Activated CD8-positive, alpha-beta T cell treated with anti-CD3 and anti-CD28 coated beads for 36 hours (primary cell): ENCODE measurements around the gene PADI4. TPM values are rescaled to one million over a fixed set of nuclear protein-coding genes. Genes with fewer than 3 reads are reported as not detected.
"Not testable (repeated sequence)": the region's sequence is repeated elsewhere in the genome, so short reads cannot be mapped to it uniquely, and the experiment has no call there.

Experiments
- ATAC-seq: fragments of 200-7000 bp; cut with Tn5 transposase; one replicate; pipeline ENCODE4 v1.10.0; 2021; ENCODE audit warnings: mild to moderate bottlenecking, moderate library complexity
- CTCF ChIA-PET: fragments of 350-600 bp; sonication (Branson Sonifier 250); formaldehyde crosslinking; loops from one replicate; lab custom pipeline; 2021; ENCODE audit warnings: antibody characterized with exemption; lab: Charles Lee
- POLR2A ChIA-PET: fragments of 350-600 bp; sonication (Branson Sonifier 250); formaldehyde crosslinking; loops from one replicate; lab custom pipeline; 2021; ENCODE audit warnings: antibody characterized with exemption; lab: Charles Lee
- DNase-seq: peaks from one replicate; pipeline ENCODE4 v3.0.0-alpha.2; 2020
- H3K27ac Mint-ChIP-seq: one replicate; pipeline ENCODE4 v1.8.0; 2021; ENCODE audit warnings: mild to moderate bottlenecking, mixed read lengths
- H3K27me3 Mint-ChIP-seq: one replicate; pipeline ENCODE4 v1.8.0; 2021; ENCODE audit warnings: mixed read lengths
- H3K36me3 Mint-ChIP-seq: one replicate; pipeline ENCODE4 v1.8.0; 2021; ENCODE audit warnings: low read depth, mixed read lengths
- H3K4me1 Mint-ChIP-seq: one replicate; pipeline ENCODE4 v1.8.0; 2021; ENCODE audit warnings: low read depth, mixed read lengths
- H3K4me3 Mint-ChIP-seq: one replicate; pipeline ENCODE4 v1.8.0; 2021; ENCODE audit warnings: mild to moderate bottlenecking, moderate library complexity, mixed read lengths
- H3K9me3 Mint-ChIP-seq: one replicate; pipeline ENCODE4 v1.8.0; 2021; ENCODE audit warnings: mixed read lengths
- CTCF ChIP-seq: fragments of 200-600 bp; IDR thresholded peaks from one replicate; pipeline ENCODE4 v1.8.0; 2022; ENCODE audit warnings: antibody characterized with exemption, mild to moderate bottlenecking
- intact Hi-C: fragments of 100-400 bp; cut with micrococcal nuclease; formaldehyde crosslinking; loops from one replicate; pipeline ENCODE4 v1.10.0; 2022
- total RNA-seq, 2 experiments: library from RNA; stranded (reverse); gene quantifications; one replicate each; pipeline ENCODE4 v1.2.3, GENCODE V29; 2021

PADI4 gene
- total RNA-seq, 2 experiments from 2014 or later, result 1.6 to 1.8 TPM

DNA sequence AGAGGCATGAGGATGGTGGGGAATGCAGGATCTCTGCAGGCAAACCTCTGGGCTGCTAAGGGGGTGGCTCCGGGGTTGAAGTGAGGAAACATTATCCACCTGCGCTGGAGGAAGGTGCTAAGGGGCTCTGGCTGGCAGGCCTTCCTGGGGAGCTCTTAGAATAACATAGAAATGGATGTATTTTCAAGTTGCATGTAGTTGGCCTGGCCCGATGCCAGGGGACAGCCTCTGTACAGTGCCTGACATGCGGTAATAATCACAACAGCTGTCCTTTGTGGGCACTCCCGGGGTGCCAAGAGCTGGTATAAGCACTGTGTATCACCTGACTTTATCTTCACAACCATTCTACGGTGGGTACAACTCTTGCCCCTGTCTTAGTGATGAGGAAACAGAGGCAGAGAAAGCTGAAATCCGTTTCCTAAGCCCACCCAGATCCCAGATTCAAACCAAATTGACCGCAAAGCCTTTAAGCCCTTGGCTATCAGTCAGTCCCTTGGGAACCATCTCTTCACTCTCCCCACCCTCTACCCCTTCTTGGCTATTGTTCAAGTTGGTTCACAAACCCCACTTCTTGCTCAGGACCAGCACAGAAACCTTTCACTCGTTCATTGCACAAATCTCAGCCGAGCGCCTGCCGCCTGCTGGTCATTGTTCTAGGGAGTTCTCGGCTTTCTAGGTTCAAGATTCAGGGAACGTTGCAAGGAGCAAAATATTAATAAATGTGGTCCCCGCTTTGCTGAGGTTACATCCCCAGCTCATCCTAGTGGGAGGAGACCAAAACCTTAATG, 30.9 kb downstream of the PADI4 start:
- CTCF ChIA-PET, result no interaction called here
- no peaks in the 10 kb centered on the region for H3K4me1 Mint-ChIP-seq
- intact Hi-C loops, result no loop called here
- no peak overlapping the region for H3K27ac Mint-ChIP-seq
- no peak for ATAC-seq
- no peak for TF ChIP-seq CTCF
- H3K36me3 Mint-ChIP-seq, result no peaks in the 10 kb centered on the region
- H3K27me3 Mint-ChIP-seq, result peaks cover 9% of the 10 kb centered on the region
- peaks cover 3% of the 10 kb centered on the region for H3K9me3 Mint-ChIP-seq
- POLR2A ChIA-PET, result interaction anchor here (0.7 kb wide), 1 partner anchor 99 kb away, joined by 3 read pairs; no protein-coding TSS in a partner anchor
- DNase-seq, result no peak
- no peak overlapping the region for H3K4me3 Mint-ChIP-seq

DNA sequence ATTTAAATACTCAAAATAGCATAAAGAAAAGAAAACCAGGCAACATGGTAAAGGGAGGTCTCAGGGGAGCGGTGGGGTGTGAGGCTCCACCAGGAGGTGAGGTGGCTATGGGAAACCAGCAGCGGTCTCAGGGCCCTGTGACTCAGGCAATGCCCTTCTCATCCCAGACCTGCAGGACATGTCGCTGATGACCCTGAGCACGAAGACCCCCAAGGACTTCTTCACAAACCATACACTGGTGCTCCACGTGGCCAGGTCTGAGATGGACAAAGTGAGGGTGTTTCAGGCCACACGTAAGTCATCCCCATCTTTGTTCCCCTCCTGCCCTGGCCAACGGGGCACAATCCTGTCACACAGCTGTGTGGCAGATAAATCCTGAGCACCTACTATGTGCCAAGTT, 31.5 kb downstream of the PADI4 start:
- H3K9me3 Mint-ChIP-seq, result peaks cover 5% of the 10 kb centered on the region
- no peak for DNase-seq
- no peaks in the 10 kb centered on the region for H3K4me1 Mint-ChIP-seq
- no peaks in the 10 kb centered on the region for H3K36me3 Mint-ChIP-seq
- TF ChIP-seq CTCF, result no peak
- ChIA-PET POLR2A (no interaction called here), CTCF (no interaction called here)
- H3K4me3 Mint-ChIP-seq, result no peak overlapping the region
- intact Hi-C loops, result no loop called here
- no peak overlapping the region for H3K27ac Mint-ChIP-seq
- peaks cover 9% of the 10 kb centered on the region for H3K27me3 Mint-ChIP-seq
- no peak for ATAC-seq

- ATAC-seq, result no peak
- no peak for TF ChIP-seq CTCF
- Mint-ChIP-seq H3K27ac (no peak overlapping the region), H3K27me3 (peaks cover 7% of the 10 kb centered on the region), H3K36me3 (no peaks in the 10 kb centered on the region), H3K9me3 (peaks cover 5% of the 10 kb centered on the region), H3K4me3 (no peak overlapping the region), H3K4me1 (no peaks in the 10 kb centered on the region)
- DNase-seq, result no peak
- intact Hi-C loops, result no loop called here
- ChIA-PET CTCF (no interaction called here), POLR2A (no interaction called here)
Measured at GRCh38 chr1:17340358-17340757, 32.4 kb downstream of the PADI4 start.

- Mint-ChIP-seq H3K4me3 (no peak overlapping the region), H3K27me3 (peaks cover 1% of the 10 kb centered on the region), H3K27ac (no peak overlapping the region), H3K4me1 (no peaks in the 10 kb centered on the region), H3K9me3 (peaks cover 5% of the 10 kb centered on the region), H3K36me3 (no peaks in the 10 kb centered on the region)
- POLR2A ChIA-PET, result no interaction called here
- DNase-seq, result no peak
- no peak for ATAC-seq
- CTCF ChIA-PET, result no interaction called here
- no peak for TF ChIP-seq CTCF
- intact Hi-C loops, result no loop called here
Measured at GRCh38 chr1:17342014-17342441, 34.0 kb downstream of the PADI4 start.

DNA sequence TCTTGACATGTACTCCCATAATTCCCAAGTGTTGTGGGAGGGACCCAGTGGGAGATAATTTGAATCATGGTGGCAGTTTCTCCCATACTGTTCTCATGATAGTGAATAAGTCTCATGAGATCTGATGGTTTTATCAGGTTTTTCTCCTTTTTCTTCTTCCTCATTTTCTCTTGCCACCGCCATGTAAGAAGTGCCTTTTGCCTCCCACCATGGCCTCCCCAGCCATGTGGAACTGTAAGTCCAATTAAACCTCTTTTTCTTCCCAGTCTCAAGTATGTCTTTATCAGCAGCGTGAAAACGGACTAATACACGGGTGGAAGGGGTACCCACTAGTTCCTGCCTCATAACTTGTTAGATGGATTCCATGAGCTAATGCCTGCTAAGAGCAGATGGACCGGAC, 37.5 kb downstream of the PADI4 start:
- ATAC-seq, H3K27me3 Mint-ChIP-seq, DNase-seq, intact Hi-C loops, H3K36me3 Mint-ChIP-seq, H3K27ac Mint-ChIP-seq, H3K9me3 Mint-ChIP-seq, CTCF ChIA-PET, H3K4me3 Mint-ChIP-seq, H3K4me1 Mint-ChIP-seq, POLR2A ChIA-PET: not testable (repeated sequence)
